ENCODE data around the gene FLG2.
"Not testable (repeated sequence)": the region's sequence is repeated elsewhere in the genome, so short reads cannot be mapped to it uniquely, and the experiment has no call there.

DNA sequence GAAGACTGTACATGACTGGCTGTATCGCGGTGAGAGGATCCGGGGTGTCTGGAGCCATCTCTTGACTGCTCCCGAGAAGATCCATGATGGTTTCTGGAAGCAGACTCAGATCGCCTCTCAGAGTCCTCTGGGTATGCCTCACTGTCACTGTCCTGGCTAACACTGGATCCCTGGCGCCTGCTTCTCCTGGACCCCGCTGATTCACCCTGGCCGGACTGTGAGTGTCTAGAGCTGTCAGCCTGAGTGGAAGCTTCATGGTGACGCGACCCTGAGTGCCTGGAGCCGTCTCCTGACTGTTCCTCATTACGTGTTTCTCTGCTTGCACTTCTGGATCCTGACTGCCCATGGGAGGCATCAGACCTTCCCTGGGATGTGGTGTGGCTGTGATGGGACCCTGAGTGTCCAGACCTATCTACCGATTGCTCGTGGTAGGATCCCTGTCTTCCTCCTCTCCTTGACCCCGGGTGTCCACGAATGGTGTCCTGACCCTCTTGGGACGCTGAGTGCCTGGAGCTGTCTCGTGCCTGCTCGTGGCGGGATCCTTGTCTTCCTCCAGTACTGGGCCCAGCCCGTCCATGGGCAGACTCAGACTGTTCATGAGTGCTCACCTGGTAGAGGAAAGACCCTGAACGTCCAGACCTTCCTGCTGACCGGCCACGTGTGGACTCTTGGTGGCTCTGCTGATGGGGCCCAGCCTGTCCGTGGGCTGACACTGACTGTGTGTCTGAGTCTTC, 56.5 kb downstream of the FLG2 start:
- not testable (repeated sequence) for TF ChIP-seq POLR2AphosphoS5 (IDR thresholded peaks at IDR 0.05; ENCODE audit: low read depth, low read length); EZH2phosphoT487 (IDR thresholded peaks at IDR 0.05; ENCODE audit: borderline replicate concordance, low read depth); EP300 (IDR thresholded peaks at IDR 0.05; ENCODE audit: borderline replicate concordance in 1 of 2, low read depth in 1 of 2, low read length in 1 of 2); USF1 (IDR thresholded peaks at IDR 0.05; ENCODE audit: borderline replicate concordance, low read depth); CTCF (IDR thresholded peaks at IDR 0.05)

All from SK-N-SH (cell line).